HG02852 (cell line): ENCODE data around the gene HCRTR1.

ENCODE experiments used
- ATAC-seq: cut with Tn5 transposase; IDR thresholded peaks from one replicate; pipeline ENCODE4 v1.9.1; 2021; ENCODE audit warnings: mild to moderate bottlenecking, moderate library complexity; ENCODE audit not compliant: unreplicated experiment

HCRTR1 gene

GRCh38 chr1:31596737-31597097, 20.8 kb upstream of the HCRTR1 start:
- ATAC-seq = no peak

- ATAC-seq = no peak
Measured at GRCh38 chr1:31598980-31599379, 18.5 kb upstream of the HCRTR1 start.

GRCh38 chr1:31600641-31601040, 16.8 kb upstream of the HCRTR1 start:
- no peak for ATAC-seq

DNA sequence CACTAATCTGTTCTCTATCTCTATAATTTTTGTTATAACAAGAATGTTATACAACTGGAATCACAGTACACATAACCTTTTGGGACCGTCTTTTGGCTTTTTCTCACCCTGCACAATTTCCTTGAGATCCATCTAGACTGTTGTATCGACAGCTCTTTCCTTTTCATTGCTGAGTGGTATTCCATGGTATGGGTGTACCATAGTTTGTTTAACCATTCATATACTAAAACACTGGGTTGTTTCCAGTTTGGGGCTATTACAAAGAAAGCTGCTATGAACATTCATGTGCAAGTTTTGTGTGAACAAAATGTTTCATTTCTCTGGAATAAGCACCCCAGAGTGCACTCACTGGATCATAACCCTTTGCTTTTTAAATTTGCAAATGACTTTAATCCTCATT, 15.4 kb upstream of the HCRTR1 start:
- no peak for ATAC-seq

DNA sequence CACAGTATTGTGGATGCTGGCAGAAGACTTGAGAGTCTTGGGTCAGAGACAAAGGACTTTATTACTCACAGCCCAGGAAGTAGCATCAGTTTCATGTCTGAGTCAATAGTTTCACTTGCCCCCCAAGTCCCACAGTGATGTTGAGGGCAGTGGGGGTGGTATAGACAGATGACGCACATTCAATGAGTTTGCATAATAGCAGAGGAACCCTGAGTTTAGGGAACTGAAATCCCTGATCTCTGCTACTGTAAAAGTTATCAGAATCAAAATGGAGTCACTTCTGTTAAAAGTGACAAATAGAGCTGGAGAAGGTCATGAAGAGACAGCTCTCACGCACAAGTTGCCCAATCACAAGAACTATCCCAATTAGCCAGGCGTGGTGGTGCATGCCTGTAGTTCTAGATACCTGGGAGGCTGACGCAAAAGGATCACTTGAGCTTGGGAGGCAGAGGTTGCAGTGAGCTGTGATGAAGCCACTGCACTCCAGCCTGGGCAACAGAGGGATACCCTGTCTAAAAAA, 11.5 kb upstream of the HCRTR1 start:
- peak; percentile 81 for ATAC-seq

DNA sequence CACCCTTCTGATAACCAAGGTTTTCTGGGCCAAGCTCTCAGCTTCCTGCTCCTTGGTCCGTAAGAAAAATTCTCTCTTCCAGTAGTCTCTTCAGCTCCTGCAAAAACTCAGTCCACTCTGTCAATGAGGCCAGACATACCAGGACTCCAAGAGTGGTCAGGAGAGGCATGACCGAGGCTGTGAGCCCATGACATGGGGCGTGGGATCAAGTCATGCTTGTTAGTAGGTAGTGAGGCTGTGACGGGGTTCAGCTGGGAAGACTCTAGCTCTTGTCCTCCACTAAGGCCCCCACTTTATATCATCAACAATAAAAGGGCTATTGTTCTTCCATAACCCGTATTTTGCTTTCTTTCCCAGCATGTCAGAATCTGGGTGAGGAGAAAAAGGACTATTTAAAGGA, 10.1 kb upstream of the HCRTR1 start:
- no peak for ATAC-seq

DNA sequence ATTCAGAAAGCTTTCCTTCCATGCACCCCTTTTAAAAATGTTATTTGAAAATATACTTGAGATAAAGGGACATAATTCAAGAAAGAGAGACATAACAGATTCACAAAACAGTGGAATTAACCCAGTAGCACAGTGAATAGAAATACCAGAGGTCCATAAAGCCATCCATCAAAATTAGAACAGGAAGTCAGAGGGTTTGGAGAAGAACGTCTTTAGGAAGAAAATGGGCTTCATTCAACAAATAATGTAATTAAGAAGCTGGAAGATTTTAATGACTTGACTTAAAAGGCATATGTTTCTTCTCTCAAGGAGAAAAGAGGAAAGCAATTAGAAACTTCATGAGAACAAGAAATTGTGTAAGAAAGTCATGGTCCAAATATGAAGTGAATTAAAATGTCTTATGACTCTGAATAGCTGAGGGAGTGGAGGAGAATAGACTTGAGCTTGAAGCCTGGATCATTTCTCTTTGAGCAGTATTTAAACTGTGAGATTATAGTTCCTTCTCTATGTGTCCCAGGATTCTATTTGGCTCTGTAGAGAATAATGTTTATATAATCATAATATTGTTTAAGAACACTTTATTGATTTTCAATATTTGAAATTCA, 7.9 kb upstream of the HCRTR1 start:
- no peak for ATAC-seq

DNA sequence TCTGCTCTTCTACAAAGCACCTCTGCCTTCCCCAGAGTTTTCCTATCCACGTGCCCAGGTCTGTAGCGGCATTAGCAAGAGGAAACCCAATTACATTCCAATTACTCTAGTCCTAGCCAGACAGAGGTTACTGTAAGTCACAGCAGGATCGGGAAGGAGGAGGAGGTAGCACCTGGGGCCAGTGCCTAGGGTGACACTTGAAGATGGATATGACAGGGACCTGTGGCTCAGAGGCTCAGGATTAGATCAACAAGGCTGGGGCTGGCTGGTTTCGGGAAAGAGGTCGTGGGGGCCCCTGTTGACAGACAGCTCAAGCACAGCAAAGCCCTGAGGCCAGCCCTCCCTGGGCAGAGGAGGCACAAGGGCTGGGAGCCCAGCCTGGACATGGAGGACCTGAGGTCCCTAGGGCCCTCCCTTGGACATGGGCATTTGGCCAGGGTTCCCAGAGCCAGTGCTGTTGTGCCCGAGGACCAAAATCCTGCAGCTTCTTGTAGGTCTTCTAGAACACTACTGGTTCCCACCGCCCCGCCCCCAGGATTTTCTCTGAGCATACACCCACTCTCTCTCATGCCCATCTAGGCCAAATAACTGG, 3.0 kb upstream of the HCRTR1 start:
- ATAC-seq = no peak

- no peak for ATAC-seq
Measured at GRCh38 chr1:31615414-31615813, 2.1 kb upstream of the HCRTR1 start.

- no peak for ATAC-seq
Measured at GRCh38 chr1:31615939-31616338, 1.6 kb upstream of the HCRTR1 start.

GRCh38 chr1:31617916-31618746, 642 bp downstream of the HCRTR1 start:
- ATAC-seq = no peak

DNA sequence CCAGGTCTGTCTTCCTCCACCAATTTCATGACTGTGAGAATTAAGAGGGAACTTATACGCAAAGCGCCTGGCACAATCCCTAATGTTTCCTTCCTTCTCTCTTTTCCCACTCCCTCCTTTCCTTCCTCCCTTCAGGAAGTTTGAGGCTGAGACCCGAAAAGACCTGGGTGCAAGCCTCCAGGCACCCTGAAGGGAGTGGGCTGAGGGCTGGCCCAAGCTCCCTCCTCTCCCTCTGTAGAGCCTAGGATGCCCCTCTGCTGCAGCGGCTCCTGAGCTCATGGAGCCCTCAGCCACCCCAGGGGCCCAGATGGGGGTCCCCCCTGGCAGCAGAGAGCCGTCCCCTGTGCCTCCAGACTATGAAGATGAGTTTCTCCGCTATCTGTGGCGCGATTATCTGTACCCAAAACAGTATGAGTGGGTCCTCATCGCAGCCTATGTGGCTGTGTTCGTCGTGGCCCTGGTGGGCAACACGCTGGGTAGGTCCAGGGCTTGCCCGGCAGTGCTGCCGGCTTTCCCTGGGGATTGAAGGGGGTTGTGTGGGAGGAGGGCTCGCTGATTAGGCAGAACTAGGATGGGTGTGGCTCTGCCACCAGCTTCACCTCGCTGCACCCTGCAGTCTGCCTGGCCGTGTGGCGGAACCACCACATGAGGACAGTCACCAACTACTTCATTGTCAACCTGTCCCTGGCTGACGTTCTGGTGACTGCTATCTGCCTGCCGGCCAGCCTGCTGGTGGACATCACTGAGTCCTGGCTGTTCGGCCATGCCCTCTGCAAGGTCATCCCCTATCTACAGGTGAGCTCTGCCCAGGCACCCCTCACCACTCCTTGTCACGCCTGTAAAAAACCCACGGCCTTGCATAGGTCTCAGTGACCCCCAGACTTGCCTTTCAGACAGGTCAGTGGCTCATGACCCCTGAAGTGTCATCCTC, 1.7 kb downstream of the HCRTR1 start:
- ATAC-seq = no peak

DNA sequence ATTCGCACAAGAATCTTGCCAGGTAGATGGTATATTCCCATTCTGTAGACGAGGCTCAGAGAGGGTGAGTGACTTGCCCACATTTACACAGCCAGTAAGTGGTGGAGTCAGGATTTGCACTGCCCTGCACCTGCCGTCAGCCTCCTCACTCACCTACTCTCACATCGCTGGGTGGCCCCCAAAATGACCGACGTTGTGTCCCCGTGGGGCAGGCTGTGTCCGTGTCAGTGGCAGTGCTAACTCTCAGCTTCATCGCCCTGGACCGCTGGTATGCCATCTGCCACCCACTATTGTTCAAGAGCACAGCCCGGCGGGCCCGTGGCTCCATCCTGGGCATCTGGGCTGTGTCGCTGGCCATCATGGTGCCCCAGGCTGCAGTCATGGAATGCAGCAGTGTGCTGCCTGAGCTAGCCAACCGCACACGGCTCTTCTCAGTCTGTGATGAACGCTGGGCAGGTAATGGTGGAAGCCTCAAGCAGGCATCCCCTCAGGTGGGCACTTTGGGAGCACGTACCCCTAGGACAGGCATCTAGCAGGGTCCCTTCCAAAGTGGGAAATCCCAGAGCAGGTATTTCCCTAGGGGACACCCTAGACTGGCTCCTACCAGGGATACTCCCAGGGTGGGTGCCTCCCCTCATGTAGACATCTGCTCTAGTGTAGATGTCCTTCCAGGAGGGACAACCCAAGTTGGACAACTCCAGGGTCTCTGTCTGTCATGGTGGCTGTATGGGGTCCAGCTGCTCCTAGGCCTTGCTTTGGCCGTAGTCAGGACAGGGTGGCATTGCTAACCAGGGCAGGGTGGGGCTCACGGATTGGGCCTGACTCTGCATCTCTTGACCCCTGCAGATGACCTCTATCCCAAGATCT, 3.4 kb downstream of the HCRTR1 start:
- no peak for ATAC-seq

DNA sequence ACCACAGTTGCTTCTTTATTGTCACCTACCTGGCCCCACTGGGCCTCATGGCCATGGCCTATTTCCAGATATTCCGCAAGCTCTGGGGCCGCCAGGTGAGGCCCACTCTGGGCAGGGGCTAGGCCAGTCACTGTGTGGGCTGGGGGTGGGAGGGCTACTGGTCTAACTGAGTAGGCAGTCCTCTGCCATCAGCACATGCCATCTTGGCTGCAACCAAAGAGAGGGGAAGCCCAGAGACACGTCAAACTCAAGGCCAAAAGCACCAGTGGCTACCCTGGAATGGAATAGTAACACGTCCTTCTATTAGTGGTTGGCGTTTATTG, 4.0 kb downstream of the HCRTR1 start:
- no peak for ATAC-seq

GRCh38 chr1:31621847-31622730, 4.6 kb downstream of the HCRTR1 start:
- no peak for ATAC-seq

DNA sequence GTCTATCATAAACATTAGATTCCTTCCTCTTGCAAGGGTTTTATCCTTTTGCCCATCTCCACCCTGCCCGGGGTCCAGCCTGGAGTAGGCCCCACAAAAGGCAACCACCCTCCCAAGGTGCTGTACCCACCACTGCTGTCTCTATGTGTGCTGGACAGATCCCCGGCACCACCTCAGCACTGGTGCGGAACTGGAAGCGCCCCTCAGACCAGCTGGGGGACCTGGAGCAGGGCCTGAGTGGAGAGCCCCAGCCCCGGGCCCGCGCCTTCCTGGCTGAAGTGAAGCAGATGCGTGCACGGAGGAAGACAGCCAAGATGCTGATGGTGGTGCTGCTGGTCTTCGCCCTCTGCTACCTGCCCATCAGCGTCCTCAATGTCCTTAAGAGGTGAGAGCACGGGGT, 5.9 kb downstream of the HCRTR1 start:
- no peak for ATAC-seq

GRCh38 chr1:31624309-31624708, 6.8 kb downstream of the HCRTR1 start:
- no peak for ATAC-seq

GRCh38 chr1:31624731-31625514, 7.4 kb downstream of the HCRTR1 start:
- ATAC-seq = no peak
